HG03520 (cell line): ENCODE measurements around the gene GFRA1.

ENCODE experiments used
- ATAC-seq: cut with Tn5 transposase; IDR thresholded peaks from one replicate; pipeline ENCODE4 v1.9.1; 2021; ENCODE audit warnings: mild to moderate bottlenecking, moderate library complexity; ENCODE audit not compliant: unreplicated experiment

GFRA1 gene

DNA sequence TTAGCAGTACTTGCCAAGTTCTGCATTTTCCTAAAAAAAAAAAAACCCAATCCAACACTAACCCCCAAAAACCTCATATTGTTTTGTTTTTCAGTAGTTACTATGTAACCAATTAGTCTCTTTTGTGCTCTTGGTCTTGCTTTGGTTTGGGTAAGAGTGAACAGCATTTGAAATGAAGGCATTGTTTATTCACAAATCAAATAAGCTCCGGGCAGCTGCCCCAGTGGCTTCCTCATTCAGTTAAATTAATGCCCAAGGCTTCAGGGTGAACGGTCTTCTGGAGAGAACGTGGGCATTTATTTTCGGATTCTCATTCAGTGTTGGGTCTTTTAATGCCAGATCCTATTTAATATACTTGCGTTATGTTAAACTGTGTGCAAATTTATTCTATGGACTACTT, 108.7 kb downstream of the GFRA1 start:
- ATAC-seq = no peak

DNA sequence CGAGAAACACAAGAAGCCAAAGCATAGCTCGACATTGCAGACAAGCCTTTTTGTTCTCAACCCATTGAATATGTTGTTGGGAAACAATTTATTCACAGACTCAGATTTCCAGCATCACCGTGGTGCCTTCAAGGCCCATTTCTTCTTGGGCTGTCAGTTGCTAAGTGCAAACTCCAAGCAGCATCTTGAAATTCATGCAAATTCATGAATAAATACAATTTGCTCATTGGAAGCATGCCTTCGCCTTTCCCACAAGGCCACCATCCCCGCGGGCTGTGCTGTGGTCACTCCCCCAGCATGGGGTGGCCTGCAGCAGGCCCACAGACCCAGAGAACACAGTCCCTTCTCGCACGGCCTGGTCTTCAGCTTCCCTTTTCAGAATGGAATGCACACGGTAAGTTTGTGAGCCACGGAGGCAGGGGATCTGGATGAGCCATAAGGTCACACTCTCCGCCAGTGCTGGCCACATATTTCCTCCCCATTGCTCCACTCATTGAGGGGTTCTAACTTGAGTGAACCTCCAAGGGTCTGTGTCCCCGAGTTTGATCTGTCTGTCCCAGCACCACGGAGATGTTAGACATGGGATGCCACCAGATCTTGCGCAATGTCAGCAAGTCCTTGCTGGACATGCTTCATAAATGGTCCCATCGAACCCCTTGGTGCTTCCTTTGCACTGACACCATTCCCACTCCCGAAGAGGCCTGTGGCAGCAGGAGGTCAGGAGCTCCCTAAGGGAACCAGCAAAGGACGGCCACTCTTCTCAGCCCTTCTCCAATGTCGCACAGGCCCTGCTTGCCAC, 109.5 kb downstream of the GFRA1 start:
- ATAC-seq = no peak

DNA sequence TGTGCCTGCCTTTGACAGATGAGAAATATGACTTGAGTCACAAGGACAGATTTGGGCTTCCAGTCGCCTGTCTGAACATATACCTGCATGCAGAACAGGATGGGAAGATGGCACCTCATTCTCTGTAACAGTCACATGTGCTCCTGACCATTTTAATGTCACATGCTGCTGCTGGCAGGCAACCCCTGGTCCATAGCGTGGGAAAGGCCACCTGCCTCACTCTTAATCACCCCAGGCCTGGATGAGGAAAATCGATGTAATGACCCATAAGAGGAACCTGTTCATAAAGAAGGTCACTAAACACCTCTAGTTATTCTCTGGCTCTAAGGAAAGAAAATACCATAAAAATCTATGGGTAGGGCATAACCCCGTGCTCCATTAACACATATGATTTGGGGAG, 110.2 kb downstream of the GFRA1 start:
- no peak for ATAC-seq

- no peak for ATAC-seq
These were observed 112.7 kb downstream of the GFRA1 start for GRCh38 chr10:116160271-116160670.

DNA sequence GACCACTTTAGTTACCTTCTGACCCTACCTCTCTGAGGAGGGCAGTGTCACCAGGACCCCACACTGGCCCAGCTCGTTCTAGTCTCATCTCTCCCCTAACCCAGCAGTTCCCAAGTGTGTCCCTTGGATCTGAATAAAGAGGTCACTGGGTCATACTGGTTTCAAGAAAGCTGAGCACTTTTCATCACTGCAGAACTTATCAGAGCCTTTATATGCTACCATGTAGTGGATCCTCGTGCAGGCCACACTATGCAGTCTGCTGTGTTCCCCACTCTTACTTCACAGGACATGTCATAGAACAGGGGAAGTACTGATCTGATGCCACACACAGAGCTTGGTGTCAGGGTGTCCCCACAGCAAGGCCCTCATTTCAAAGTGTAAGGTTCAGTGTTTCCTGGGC, 113.8 kb downstream of the GFRA1 start:
- ATAC-seq = no peak

DNA sequence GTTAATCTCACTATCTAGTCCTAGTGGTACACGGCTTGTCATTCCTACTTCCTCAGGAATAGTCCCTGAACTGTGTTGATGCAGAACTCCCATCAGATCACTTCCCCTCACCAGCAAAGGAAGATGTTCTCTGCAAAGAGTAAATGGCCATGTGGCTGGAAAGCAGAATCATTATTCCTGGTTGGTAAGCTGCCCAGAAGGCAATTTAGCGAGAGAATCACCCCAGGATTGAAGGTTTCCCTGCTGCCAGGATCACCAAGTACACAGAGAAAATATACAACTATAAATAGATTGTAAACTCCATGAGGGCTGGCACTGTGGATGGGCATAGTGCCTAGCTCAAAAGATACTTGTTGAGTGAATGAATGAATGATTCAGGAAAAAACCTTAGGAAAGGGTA, 115.0 kb downstream of the GFRA1 start:
- ATAC-seq = no peak

GRCh38 chr10:116157485-116157884, 115.5 kb downstream of the GFRA1 start:
- ATAC-seq = no peak

- no peak for ATAC-seq
These were observed 116.2 kb downstream of the GFRA1 start for GRCh38 chr10:116156819-116157218.

GRCh38 chr10:116155191-116155590, 117.8 kb downstream of the GFRA1 start:
- no peak for ATAC-seq

GRCh38 chr10:116154651-116155050, 118.4 kb downstream of the GFRA1 start:
- no peak for ATAC-seq

GRCh38 chr10:116151076-116151475, 121.9 kb downstream of the GFRA1 start:
- ATAC-seq = no peak

- ATAC-seq = no peak
These were observed 122.4 kb downstream of the GFRA1 start for GRCh38 chr10:116150606-116151005.

GRCh38 chr10:116147147-116147905, 125.7 kb downstream of the GFRA1 start:
- ATAC-seq = no peak

- ATAC-seq = no peak
These were observed 126.5 kb downstream of the GFRA1 start for GRCh38 chr10:116146372-116147140.

- no peak for ATAC-seq
These were observed 129.3 kb downstream of the GFRA1 start for GRCh38 chr10:116143673-116144222.

DNA sequence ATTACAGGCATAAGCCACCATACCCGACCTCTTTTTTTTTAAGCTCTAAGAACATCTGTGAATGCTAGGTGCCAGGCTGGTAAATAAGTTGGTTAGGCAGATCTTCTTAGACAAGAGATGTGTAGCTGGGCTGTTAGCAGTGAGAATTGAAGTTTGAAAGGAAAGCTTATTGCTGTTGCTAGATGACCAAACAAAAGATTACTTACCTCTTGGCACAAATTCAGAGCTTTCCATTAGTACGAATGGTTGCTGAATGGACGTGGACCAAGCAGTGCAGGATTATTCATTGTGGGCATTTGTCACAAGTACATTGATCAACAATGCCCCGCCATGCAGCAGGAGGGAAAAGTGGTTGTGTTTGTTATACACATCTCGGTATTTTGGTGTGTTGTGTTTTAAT, 131.2 kb downstream of the GFRA1 start:
- ATAC-seq = no peak

- ATAC-seq = no peak
These were observed 131.8 kb downstream of the GFRA1 start for GRCh38 chr10:116141246-116141645.

GRCh38 chr10:116139886-116140285, 133.1 kb downstream of the GFRA1 start:
- ATAC-seq = no peak

- ATAC-seq = no peak
These were observed 134.1 kb downstream of the GFRA1 start for GRCh38 chr10:116138897-116139296.

DNA sequence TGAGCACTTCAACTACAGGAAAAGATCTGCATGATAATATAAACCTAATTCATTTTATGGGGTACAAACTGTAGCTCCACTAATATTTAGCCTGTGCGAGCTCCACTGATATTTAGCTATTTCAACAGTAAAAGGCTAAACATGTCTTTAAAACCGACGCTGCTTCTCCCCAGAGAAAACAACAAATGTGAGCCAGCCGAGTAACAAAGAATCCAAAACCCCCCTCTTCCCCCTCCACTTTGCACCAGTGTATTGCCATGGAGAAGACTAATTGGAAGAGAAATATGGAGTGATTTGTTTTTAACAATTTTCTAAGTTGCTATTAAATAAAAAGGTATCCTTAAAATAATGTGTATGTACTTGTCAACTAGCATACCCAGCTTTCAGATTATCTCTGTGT, 136.7 kb downstream of the GFRA1 start:
- no peak for ATAC-seq

DNA sequence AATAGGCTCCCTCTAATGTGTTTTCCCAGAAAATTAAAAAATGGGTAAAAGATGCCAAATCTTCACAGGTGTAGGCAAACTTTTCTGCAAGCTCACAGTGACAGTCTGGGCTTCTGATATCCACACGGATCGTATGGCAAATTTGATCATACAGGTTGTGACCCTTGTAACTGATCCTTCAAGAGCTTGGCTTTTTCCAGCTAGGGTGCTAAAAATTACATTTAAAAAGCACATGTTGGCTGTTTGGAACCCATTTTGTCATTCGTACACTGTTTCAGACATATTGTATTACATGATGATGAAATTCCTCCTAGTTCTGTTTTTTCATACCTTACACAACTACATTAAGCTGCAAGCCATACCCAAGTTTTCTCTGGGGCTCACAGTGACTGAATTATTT, 138.7 kb downstream of the GFRA1 start:
- ATAC-seq = no peak
